Stimulated activated naive B cell treated with anti-CD40 and anti-IgM and Interleukin-4, amounts not matched to agents 10 μg/mL and 1 μg/mL and 100 μg/mL, for 72 hours (primary cell): Measurements from ENCODE around the gene ST8SIA6.
"Not testable (repeated sequence)": the region's sequence is repeated elsewhere in the genome, so short reads cannot be mapped to it uniquely, and the experiment has no call there.

Experiments used
- ATAC-seq, 2 donors: fragments of 150-1000 bp; cut with Tn5 transposase; replicated peaks; 2 replicates each; pipeline ENCODE4 v1.10.0; 2021; ENCODE audit warnings: moderate library complexity in 1 of 2
- DNase-seq: peaks from one replicate; pipeline ENCODE4 v3.0.0; 2021
- H3K27ac Mint-ChIP-seq: one replicate; pipeline ENCODE4 v1.8.0; 2022; ENCODE audit warnings: mild to moderate bottlenecking, mixed read lengths
- H3K27me3 Mint-ChIP-seq, 2 donors: one replicate each; pipeline ENCODE4 v1.8.0; 2022; ENCODE audit warnings: mixed read lengths in 2 of 2
- H3K36me3 Mint-ChIP-seq, 2 donors: one replicate each; pipeline ENCODE4 v1.8.0; 2022; ENCODE audit warnings: mixed read lengths in 2 of 2, mild to moderate bottlenecking in 1 of 2
- H3K4me1 Mint-ChIP-seq, 2 donors: one replicate each; pipeline ENCODE4 v1.8.0; 2022; ENCODE audit warnings: mixed read lengths in 2 of 2, mild to moderate bottlenecking in 1 of 2
- H3K4me3 Mint-ChIP-seq, 2 donors: one replicate each; pipeline ENCODE4 v1.8.0; 2022; ENCODE audit warnings: mild to moderate bottlenecking in 2 of 2, mixed read lengths in 2 of 2, moderate library complexity in 1 of 2
- H3K9me3 Mint-ChIP-seq, 2 donors: one replicate each; pipeline ENCODE4 v1.8.0; 2022; ENCODE audit warnings: mixed read lengths in 2 of 2, mild to moderate bottlenecking in 1 of 2

ST8SIA6 gene

GRCh38 chr10:17407047-17407446 lies 47.3 kb downstream of the ST8SIA6 start:
- Mint-ChIP-seq H3K4me1 (no peaks in the 10 kb centered on the region), H3K9me3 (no peaks in the 10 kb centered on the region), H3K27ac (no peak overlapping the region), H3K27me3 (peaks cover 0 to 4% of the 10 kb centered on the region in 2 donors), H3K4me3 (no peak overlapping the region), H3K36me3 (no peaks in the 10 kb centered on the region)
- ATAC-seq, result no peak
- no peak for DNase-seq

GRCh38 chr10:17406036-17406834 lies 48.2 kb downstream of the ST8SIA6 start:
- no peak overlapping the region for H3K27ac Mint-ChIP-seq

GRCh38 chr10:17403161-17403560 lies 51.2 kb downstream of the ST8SIA6 start:
- H3K9me3 Mint-ChIP-seq, result no peaks in the 10 kb centered on the region
- no peak for ATAC-seq
- no peak overlapping the region for H3K4me3 Mint-ChIP-seq

More at GRCh38 chr10:17406036-17406834, 48.2 kb downstream of the ST8SIA6 start:
- Mint-ChIP-seq H3K36me3 (no peaks in the 10 kb centered on the region), H3K4me1 (no peaks in the 10 kb centered on the region), H3K27me3 (peaks cover 0 to 4% of the 10 kb centered on the region in 2 donors), H3K4me3 (no peak overlapping the region), H3K9me3 (no peaks in the 10 kb centered on the region)
- no peak for ATAC-seq
- DNase-seq, result no peak

GRCh38 chr10:17402040-17402439 lies 52.4 kb downstream of the ST8SIA6 start:
- H3K4me1 Mint-ChIP-seq, H3K27ac Mint-ChIP-seq: not testable (repeated sequence)

More at GRCh38 chr10:17403161-17403560, 51.2 kb downstream of the ST8SIA6 start:
- H3K4me1 Mint-ChIP-seq, result no peaks in the 10 kb centered on the region
- no peak overlapping the region for H3K27ac Mint-ChIP-seq
- H3K27me3 Mint-ChIP-seq, result peaks cover 4% of the 10 kb centered on the region in 2 donors
- no peaks in the 10 kb centered on the region for H3K36me3 Mint-ChIP-seq
- DNase-seq, result no peak

GRCh38 chr10:17396004-17396403 lies 58.4 kb downstream of the ST8SIA6 start:
- H3K9me3 Mint-ChIP-seq, result no peaks in the 10 kb centered on the region
- H3K36me3 Mint-ChIP-seq, result no peaks in the 10 kb centered on the region
- ATAC-seq, result no peak
- peaks cover 20 to 27% of the 10 kb centered on the region in 2 donors for H3K27me3 Mint-ChIP-seq
- no peak overlapping the region for H3K4me3 Mint-ChIP-seq
- no peak overlapping the region for H3K27ac Mint-ChIP-seq
- no peak for DNase-seq
- peaks cover 0 to 2% of the 10 kb centered on the region in 2 donors for H3K4me1 Mint-ChIP-seq

More at GRCh38 chr10:17402040-17402439, 52.4 kb downstream of the ST8SIA6 start:
- not testable (repeated sequence) for H3K36me3 Mint-ChIP-seq, H3K9me3 Mint-ChIP-seq, H3K4me3 Mint-ChIP-seq, ATAC-seq, DNase-seq
- H3K27me3 Mint-ChIP-seq, result peaks cover 5 to 13% of the 10 kb centered on the region in 2 donors

- no peak for DNase-seq
Observed at GRCh38 chr10:17394854-17395253, 59.5 kb downstream of the ST8SIA6 start.

GRCh38 chr10:17387861-17388503 lies 66.4 kb downstream of the ST8SIA6 start:
- no peak overlapping the region for H3K4me3 Mint-ChIP-seq

More at GRCh38 chr10:17394854-17395253, 59.5 kb downstream of the ST8SIA6 start:
- no peak for ATAC-seq
- no peaks in the 10 kb centered on the region for H3K36me3 Mint-ChIP-seq
- H3K9me3 Mint-ChIP-seq, result no peaks in the 10 kb centered on the region
- H3K4me1 Mint-ChIP-seq, result peaks cover 0 to 2% of the 10 kb centered on the region in 2 donors
- H3K4me3 Mint-ChIP-seq, result no peak overlapping the region
- H3K27me3 Mint-ChIP-seq, result peaks cover 20 to 27% of the 10 kb centered on the region in 2 donors
- no peak overlapping the region for H3K27ac Mint-ChIP-seq

GRCh38 chr10:17386616-17387075 lies 67.7 kb downstream of the ST8SIA6 start:
- H3K36me3 Mint-ChIP-seq, result no peaks in the 10 kb centered on the region
- H3K9me3 Mint-ChIP-seq, result no peaks in the 10 kb centered on the region
- H3K27ac Mint-ChIP-seq, result no peak overlapping the region
- H3K27me3 Mint-ChIP-seq, result no peaks in the 10 kb centered on the region
- no peak overlapping the region for H3K4me3 Mint-ChIP-seq
- H3K4me1 Mint-ChIP-seq, result no peaks in the 10 kb centered on the region
- DNase-seq, result no peak
- no peak for ATAC-seq

More at GRCh38 chr10:17387861-17388503, 66.4 kb downstream of the ST8SIA6 start:
- H3K9me3 Mint-ChIP-seq, result no peaks in the 10 kb centered on the region
- ATAC-seq (no peak), DNase-seq (no peak)
- no peaks in the 10 kb centered on the region for H3K36me3 Mint-ChIP-seq
- H3K27ac Mint-ChIP-seq, result no peak overlapping the region
- no peaks in the 10 kb centered on the region for H3K4me1 Mint-ChIP-seq
- H3K27me3 Mint-ChIP-seq, result no peaks in the 10 kb centered on the region

GRCh38 chr10:17386021-17386420 lies 68.4 kb downstream of the ST8SIA6 start:
- H3K4me3 Mint-ChIP-seq, result no peak overlapping the region
- no peaks in the 10 kb centered on the region for H3K9me3 Mint-ChIP-seq
- no peaks in the 10 kb centered on the region for H3K27me3 Mint-ChIP-seq
- no peaks in the 10 kb centered on the region for H3K4me1 Mint-ChIP-seq
- ATAC-seq (no peak), DNase-seq (no peak)
- no peak overlapping the region for H3K27ac Mint-ChIP-seq
- no peaks in the 10 kb centered on the region for H3K36me3 Mint-ChIP-seq

GRCh38 chr10:17385066-17385465 lies 69.3 kb downstream of the ST8SIA6 start:
- Mint-ChIP-seq H3K36me3 (no peaks in the 10 kb centered on the region), H3K27me3 (peaks cover 0 to 4% of the 10 kb centered on the region in 2 donors), H3K4me1 (no peaks in the 10 kb centered on the region), H3K4me3 (no peak overlapping the region), H3K9me3 (no peaks in the 10 kb centered on the region), H3K27ac (no peak overlapping the region)
- no peak for ATAC-seq
- no peak for DNase-seq

- DNase-seq (no peak), ATAC-seq (no peak)
- Mint-ChIP-seq H3K4me1 (no peaks in the 10 kb centered on the region), H3K27ac (no peak overlapping the region), H3K9me3 (no peaks in the 10 kb centered on the region), H3K4me3 (no peak overlapping the region), H3K36me3 (no peaks in the 10 kb centered on the region), H3K27me3 (peaks cover 0 to 4% of the 10 kb centered on the region in 2 donors)
Observed at GRCh38 chr10:17383801-17384555, 70.4 kb downstream of the ST8SIA6 start.

- DNase-seq (no peak), ATAC-seq (no peak)
- no peaks in the 10 kb centered on the region for H3K4me1 Mint-ChIP-seq
- H3K9me3 Mint-ChIP-seq, result no peaks in the 10 kb centered on the region
- no peak overlapping the region for H3K27ac Mint-ChIP-seq
- no peaks in the 10 kb centered on the region for H3K36me3 Mint-ChIP-seq
- H3K4me3 Mint-ChIP-seq, result no peak overlapping the region
- H3K27me3 Mint-ChIP-seq, result peaks cover 0 to 8% of the 10 kb centered on the region in 2 donors
Observed at GRCh38 chr10:17381502-17382142, 72.8 kb downstream of the ST8SIA6 start.

GRCh38 chr10:17380888-17381287 lies 73.5 kb downstream of the ST8SIA6 start:
- Mint-ChIP-seq H3K4me1 (no peaks in the 10 kb centered on the region), H3K27ac (no peak overlapping the region), H3K4me3 (no peak overlapping the region), H3K36me3 (no peaks in the 10 kb centered on the region), H3K9me3 (no peaks in the 10 kb centered on the region), H3K27me3 (peaks cover 0 to 11% of the 10 kb centered on the region in 2 donors)
- DNase-seq, result no peak
- no peak for ATAC-seq

- H3K9me3 Mint-ChIP-seq, result no peaks in the 10 kb centered on the region
- no peaks in the 10 kb centered on the region for H3K4me1 Mint-ChIP-seq
- peaks cover 0 to 12% of the 10 kb centered on the region in 2 donors for H3K27me3 Mint-ChIP-seq
- H3K27ac Mint-ChIP-seq, result no peak overlapping the region
- no peaks in the 10 kb centered on the region for H3K36me3 Mint-ChIP-seq
- ATAC-seq (no peak), DNase-seq (no peak)
- H3K4me3 Mint-ChIP-seq, result no peak overlapping the region
Observed at GRCh38 chr10:17380016-17380415, 74.4 kb downstream of the ST8SIA6 start.
